Esophagus (tissue), 2 donors: Measurements from ENCODE around the gene LY86. TPM values are rescaled to one million over a fixed set of nuclear protein-coding genes. Genes with fewer than 3 reads are reported as not detected.

Source experiments
- H3K27ac ChIP-seq, 2 donors: one replicate each; pipeline ENCODE4 v1.5.1; 2013; ENCODE audit warnings: low read depth in 2 of 2, mild to moderate bottlenecking in 2 of 2, inconsistent platforms in 1 of 2, low read length in 1 of 2, moderate library complexity in 1 of 2
- H3K27me3 ChIP-seq, 2 donors: one replicate each; pipeline ENCODE4 v1.6.1; 2013; ENCODE audit warnings: low read length in 2 of 2, control low read depth in 1 of 2, mild to moderate bottlenecking in 1 of 2; ENCODE audit not compliant: insufficient read depth in 2 of 2, control insufficient read depth in 1 of 2
- H3K36me3 ChIP-seq, 2 donors: one replicate each; pipeline ENCODE4 v1.6.1; 2013; ENCODE audit warnings: low read length in 1 of 2; ENCODE audit not compliant: control insufficient read depth in 2 of 2, insufficient read depth in 2 of 2
- H3K4me1 ChIP-seq, 2 donors: one replicate each; pipeline ENCODE4 v1.6.1; 2013; ENCODE audit warnings: low read length in 1 of 2; ENCODE audit not compliant: control insufficient read depth in 2 of 2, insufficient read depth in 2 of 2
- H3K4me3 ChIP-seq, 2 donors: one replicate each; pipeline ENCODE4 v1.5.1; 2013; ENCODE audit warnings: low read length in 2 of 2, mild to moderate bottlenecking in 2 of 2, low read depth in 1 of 2, moderate library complexity in 1 of 2
- H3K9me3 ChIP-seq, 2 donors: one replicate each; pipeline ENCODE4 v1.6.1; 2013; ENCODE audit warnings: mild to moderate bottlenecking in 2 of 2, low read depth in 1 of 2, low read length in 1 of 2, moderate library complexity in 1 of 2; ENCODE audit not compliant: control insufficient read depth in 2 of 2, insufficient read depth in 1 of 2
- WGBS, 2 donors: extraction: QIAGEN DNeasy Blood & Tissue Kit; methylation state at CpG; one replicate each; pipeline ENCODE4 v1.1.7; 2013; 5-methylcytosine and 5-hydroxymethylcytosine counted together
- polyA plus RNA-seq, 2 donors: library from polyadenylated mRNA; stranded (reverse); fragments of 200-250 nt; gene quantifications; one replicate each; pipeline ENCODE4 v1.2.3, GENCODE V29; 2013
- donor health status: healthy with polysubstance abuse.
- donor health status: Bipolar disorder and iron deficiency.

Gene LY86
- polyA plus RNA-seq, 2 donors: 0.51 to 0.55 TPM

DNA sequence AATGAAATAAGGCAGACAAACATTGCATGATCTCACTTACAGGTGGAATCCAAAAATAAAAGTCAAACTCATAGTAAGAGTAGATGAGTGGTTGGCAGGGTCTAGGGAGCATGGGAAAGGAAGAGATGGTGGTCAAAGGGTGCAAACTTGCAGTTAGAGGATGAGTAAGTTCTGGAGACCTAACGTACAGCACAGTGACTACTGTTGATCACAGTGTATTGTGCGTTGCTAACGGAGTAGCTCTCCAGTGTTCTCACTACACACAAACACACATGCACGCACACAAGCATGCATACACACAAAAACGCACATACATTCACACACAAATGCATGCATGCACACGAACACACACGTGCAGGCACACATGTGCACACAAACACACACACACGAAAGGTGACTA, 54.9 kb downstream of the LY86 start:
- Histone ChIP-seq H3K27ac (no peak overlapping the region), H3K27me3 (no peaks in the 10 kb centered on the region), H3K4me1 (peaks cover 0 to 6% of the 10 kb centered on the region in 2 donors), H3K9me3 (no peaks in the 10 kb centered on the region), H3K36me3 (no peaks in the 10 kb centered on the region), H3K4me3 (no peak overlapping the region)
- 87 to 89% methylated on average over 8 of the region's 8 CpGs for WGBS, 2 donors

DNA sequence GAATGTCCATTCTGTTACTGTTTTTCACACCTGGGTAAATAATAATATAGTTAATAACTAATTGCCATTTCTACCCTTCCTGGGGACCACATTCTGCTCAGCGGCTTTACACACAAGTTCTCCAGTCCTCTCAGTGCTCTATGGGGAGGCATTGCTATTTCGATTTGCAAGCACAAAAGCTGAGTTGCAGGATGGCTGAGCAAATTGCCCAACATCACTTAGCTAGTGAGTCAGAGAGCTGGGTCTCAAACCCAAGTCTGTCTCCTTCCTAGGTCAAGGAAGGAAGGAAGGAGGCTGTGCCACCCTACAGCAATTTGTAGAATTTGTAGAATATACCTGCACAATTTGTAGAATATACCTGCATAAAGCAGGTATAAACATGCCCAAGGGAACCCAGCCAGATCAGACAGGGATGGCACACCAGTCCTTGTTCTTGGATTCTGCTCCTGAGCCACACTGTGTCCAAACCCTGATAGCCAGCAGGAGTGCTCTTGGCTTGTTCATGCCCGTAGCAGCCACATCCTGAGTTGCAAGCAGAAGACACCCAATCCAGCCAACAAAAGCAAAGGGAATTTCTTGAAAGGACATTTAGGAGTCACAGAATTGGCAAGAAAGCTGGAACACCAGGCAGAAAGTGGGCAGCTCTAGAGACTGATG, 56.9 kb downstream of the LY86 start:
- Histone ChIP-seq H3K36me3 (no peaks in the 10 kb centered on the region), H3K4me1 (peaks cover 0 to 6% of the 10 kb centered on the region in 2 donors), H3K27ac (no peak overlapping the region), H3K27me3 (no peaks in the 10 kb centered on the region), H3K4me3 (no peak overlapping the region), H3K9me3 (no peaks in the 10 kb centered on the region)
- WGBS, 2 donors: 73 to 81% methylated on average over 3 of the region's 3 CpGs

DNA sequence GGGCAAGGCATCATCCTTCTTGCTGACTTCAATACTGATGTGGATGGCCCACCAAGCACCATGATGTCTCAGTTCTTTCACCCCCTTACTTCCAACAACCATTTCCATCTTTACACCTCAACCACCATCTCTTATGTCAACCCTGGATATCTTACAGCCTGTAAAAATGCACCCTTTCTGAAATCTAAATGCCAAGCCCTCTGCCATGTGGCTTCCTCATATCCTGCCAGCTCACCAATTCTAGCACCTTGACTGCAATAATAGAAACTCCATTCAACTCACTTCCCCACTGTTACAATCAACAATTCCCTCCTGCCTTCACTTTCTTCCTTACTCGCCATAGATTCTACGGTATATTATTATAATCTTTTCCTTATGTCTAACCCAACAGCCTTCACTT, 57.9 kb downstream of the LY86 start:
- Histone ChIP-seq H3K36me3 (no peaks in the 10 kb centered on the region), H3K9me3 (no peaks in the 10 kb centered on the region), H3K27me3 (no peaks in the 10 kb centered on the region), H3K4me1 (peaks cover 0 to 6% of the 10 kb centered on the region in 2 donors), H3K27ac (no peak overlapping the region), H3K4me3 (no peak overlapping the region)
- WGBS, 2 donors: 77 to 94% methylated on average over 2 of the region's 2 CpGs

DNA sequence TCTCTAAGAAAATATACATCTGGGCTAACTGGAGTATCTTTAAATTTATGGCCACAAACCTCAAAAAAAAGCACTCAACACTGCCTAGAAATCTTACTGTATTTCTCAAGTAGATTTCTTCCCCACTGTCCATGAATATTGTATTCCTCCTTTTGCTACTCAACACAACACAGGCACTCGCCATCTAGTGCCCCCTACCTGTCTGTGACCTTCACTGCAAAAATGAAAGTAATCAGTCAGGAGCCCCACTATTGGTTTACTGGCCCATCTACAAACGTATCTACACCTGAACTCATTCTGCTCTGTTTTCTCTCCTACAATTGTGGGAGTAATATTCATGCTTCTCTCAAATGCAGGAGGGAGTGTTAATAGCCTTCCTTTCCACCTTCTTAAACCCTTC, 58.3 kb downstream of the LY86 start:
- 47 to 71% methylated on average over 2 of the region's 2 CpGs for WGBS, 2 donors
- peaks cover 0 to 6% of the 10 kb centered on the region in 2 donors for H3K4me1 ChIP-seq
- H3K36me3 ChIP-seq: no peaks in the 10 kb centered on the region
- no peak overlapping the region for H3K4me3 ChIP-seq
- no peak overlapping the region for H3K27ac ChIP-seq
- H3K27me3 ChIP-seq: no peaks in the 10 kb centered on the region
- no peaks in the 10 kb centered on the region for H3K9me3 ChIP-seq

DNA sequence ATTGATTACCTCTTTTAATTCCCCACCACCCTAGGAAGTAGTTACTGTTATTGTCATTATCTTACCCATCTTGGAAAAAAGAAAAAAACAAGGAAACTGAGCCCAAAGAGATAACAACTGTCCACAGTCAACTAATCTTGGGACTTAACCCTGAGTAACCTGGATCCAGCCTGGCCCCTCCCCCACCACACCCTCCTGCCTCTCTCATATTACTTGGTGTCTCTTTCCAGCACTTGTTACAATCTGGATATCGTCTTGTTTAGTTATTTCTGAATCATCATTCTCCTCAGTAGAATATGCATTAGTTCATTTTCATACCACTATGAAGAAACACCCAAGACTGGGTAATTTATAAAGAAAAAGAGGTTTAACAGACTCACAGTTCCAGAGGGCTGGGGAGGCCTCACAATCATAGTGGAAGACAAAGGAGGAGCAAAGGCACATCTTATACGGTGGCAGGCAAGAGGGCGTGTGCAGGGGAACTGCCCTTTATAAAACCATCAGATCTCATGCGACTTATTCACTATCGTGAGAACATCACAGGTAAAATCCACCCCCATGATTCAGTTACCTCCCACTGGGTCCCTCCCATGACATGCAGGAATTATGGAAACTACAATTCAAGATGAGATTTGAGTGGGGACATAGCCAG, 60.3 kb downstream of the LY86 start:
- 86 to 88% methylated on average over 5 of the region's 5 CpGs for WGBS, 2 donors

DNA sequence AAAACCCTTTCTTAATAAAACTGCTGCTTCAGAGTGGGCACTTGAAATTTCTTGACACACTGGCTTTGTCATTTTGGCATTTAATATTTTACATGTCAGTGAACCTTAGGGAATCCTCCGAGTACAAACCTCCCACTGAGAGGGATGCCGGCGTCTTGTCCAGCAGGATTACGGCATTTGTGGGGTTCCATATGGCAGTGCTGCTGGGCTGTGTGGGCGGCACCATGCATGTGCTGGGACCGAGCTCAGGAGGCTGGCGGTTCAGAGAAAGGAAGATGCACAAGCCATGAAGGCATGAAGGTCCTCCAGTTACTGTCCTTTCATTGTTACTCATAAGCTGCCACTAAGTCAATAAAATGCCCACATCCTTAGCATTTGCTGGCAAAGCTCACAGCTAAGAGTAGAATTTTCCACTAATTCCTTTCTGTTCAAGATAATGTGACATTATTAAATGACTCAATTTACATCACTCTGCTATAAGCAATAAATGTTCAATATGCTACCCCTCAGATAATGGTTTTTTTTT, 61.4 kb downstream of the LY86 start:
- H3K4me3 ChIP-seq: no peak overlapping the region
- 85 to 90% methylated on average over 7 of the region's 7 CpGs for WGBS, 2 donors
- H3K36me3 ChIP-seq: no peaks in the 10 kb centered on the region
- no peaks in the 10 kb centered on the region for H3K9me3 ChIP-seq
- peaks cover 0 to 4% of the 10 kb centered on the region in 2 donors for H3K4me1 ChIP-seq
- no peak overlapping the region for H3K27ac ChIP-seq
- H3K27me3 ChIP-seq: no peaks in the 10 kb centered on the region

More for the DNA sequence above, 60.3 kb downstream of the LY86 start:
- Histone ChIP-seq H3K4me1 (peaks cover 0 to 4% of the 10 kb centered on the region in 2 donors), H3K4me3 (no peak overlapping the region), H3K9me3 (no peaks in the 10 kb centered on the region), H3K27ac (no peak overlapping the region), H3K36me3 (no peaks in the 10 kb centered on the region), H3K27me3 (no peaks in the 10 kb centered on the region)

DNA sequence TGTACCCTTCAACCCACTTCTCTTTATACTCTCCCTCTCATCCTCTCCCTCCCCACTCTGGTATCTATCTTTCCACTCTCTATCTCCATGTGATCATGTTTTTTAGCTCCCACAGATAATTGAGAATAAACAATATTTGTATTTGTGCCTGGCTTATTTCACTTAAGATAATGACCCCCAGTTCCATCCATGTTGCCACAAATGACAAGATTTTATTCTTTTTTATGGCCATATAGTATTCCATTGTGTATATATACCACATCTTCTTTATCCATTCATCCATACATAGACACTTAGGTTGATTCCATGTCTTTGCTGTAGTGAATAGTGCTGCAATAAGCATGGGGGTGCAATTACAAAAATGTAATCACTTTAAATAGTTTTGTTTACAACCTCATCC, 62.3 kb downstream of the LY86 start:
- H3K4me1 ChIP-seq: no peaks in the 10 kb centered on the region
- H3K27ac ChIP-seq: no peak overlapping the region
- no peaks in the 10 kb centered on the region for H3K27me3 ChIP-seq
- H3K36me3 ChIP-seq: no peaks in the 10 kb centered on the region
- H3K4me3 ChIP-seq: no peak overlapping the region
- H3K9me3 ChIP-seq: no peaks in the 10 kb centered on the region

DNA sequence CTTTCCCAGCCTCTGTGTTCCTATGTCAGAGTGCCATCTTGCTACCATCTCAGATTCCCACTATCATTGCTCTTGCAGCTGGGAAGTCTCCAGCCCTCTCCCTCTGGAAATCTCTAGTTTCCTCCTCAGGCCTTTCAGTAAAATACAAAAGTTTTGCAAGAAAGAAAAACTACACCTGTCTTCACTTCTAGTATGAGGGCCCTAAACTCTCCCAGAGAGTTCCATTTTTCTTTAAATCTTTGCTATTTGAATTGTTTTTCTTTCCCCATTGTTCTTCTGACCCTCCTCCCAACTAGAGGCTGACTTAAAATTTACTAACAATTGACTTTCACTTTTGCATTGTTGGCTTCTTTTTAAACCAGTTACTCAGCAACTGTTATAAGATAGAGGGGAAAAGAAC, 62.8 kb downstream of the LY86 start:
- Histone ChIP-seq H3K27ac (no peak overlapping the region), H3K4me1 (no peaks in the 10 kb centered on the region), H3K9me3 (no peaks in the 10 kb centered on the region), H3K36me3 (no peaks in the 10 kb centered on the region), H3K27me3 (no peaks in the 10 kb centered on the region), H3K4me3 (no peak overlapping the region)

DNA sequence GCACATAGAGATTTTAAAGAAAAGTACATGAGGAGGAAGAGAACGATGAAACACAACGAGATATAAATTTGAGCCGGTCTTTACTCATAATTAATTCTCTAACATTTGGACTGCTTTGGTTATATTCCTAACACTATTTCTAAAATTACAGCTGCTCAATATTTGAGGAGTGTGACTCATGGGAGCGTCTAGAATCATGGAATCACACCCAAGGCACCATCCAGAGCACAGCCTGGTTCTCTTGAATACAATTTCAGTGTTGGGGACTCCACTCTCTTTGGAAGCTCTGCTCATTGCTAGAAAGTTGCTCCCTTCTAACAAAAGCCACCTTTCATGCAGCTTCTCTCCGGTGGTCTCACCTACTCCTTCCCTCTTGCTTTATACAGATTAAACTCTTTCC, 64.4 kb downstream of the LY86 start:
- H3K4me3 ChIP-seq: no peak overlapping the region
- no peak overlapping the region for H3K27ac ChIP-seq
- H3K4me1 ChIP-seq: no peaks in the 10 kb centered on the region
- no peaks in the 10 kb centered on the region for H3K9me3 ChIP-seq
- no peaks in the 10 kb centered on the region for H3K27me3 ChIP-seq
- no peaks in the 10 kb centered on the region for H3K36me3 ChIP-seq
- WGBS, 2 donors: 78 to 85% methylated on average over 5 of the region's 5 CpGs
